ENCODE data around the gene MBP.

The MBP gene

DNA sequence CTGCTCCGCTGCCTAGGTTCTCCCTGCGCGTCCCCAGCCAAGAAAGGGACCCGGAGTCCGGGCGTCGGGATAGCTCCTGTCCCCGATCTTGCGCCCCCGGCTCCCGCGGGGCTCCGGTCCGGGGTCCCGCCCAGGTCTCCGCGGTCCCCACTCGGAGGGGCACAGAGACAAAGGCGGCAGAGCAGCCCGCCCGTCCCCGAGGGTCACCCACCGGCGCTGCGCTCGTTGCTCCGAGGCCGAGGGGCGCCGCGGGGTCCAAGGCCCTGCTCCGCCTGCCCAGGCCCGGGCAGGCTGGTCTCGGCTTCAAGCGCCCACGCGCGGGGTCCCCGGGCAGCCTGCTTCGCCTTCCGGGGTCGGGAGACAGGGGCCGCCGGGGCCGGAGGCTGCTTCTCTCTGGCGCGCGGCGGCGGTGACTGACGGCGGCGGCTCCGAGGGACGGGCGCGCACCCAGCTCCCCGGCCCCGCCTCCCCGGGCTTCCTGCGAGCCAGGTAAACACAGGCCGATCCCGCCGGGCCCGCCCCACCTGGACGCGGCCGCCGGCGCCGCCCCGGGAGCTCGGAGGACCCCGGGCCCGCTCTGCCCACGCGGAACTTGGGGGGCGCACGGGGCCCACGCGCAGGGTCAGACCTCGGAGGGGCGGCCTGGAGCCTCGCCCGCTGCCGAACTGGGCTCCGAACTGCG lies at the start of gene MBP:
Gene MBP (minus strand): TSS at position 415 of the 682 bp plus-strand sequence. CDS start 27,522 bp downstream, outside the sequence.
- peak within 1 kb of the TSS; percentile 68 for H3K4me3 ChIP-seq (ENCODE audit: severe bottlenecking)
- H3K4me1 ChIP-seq (ENCODE audit: insufficient read depth, poor library complexity, severe bottlenecking) = peaks cover 20% of the 10 kb centered on the region
- DNase-seq (ENCODE audit: low spot score) = peak; percentile 83
- H3K27ac ChIP-seq (ENCODE audit: poor library complexity, severe bottlenecking) = peak within 1 kb of the TSS; percentile 92
- H3K27me3 ChIP-seq (ENCODE audit: insufficient read depth, poor library complexity, severe bottlenecking) = no peaks in the 10 kb centered on the region
- H3K9me3 ChIP-seq (ENCODE audit: severe bottlenecking) = no peaks in the 10 kb centered on the region
- TF ChIP-seq, protein P1, sequence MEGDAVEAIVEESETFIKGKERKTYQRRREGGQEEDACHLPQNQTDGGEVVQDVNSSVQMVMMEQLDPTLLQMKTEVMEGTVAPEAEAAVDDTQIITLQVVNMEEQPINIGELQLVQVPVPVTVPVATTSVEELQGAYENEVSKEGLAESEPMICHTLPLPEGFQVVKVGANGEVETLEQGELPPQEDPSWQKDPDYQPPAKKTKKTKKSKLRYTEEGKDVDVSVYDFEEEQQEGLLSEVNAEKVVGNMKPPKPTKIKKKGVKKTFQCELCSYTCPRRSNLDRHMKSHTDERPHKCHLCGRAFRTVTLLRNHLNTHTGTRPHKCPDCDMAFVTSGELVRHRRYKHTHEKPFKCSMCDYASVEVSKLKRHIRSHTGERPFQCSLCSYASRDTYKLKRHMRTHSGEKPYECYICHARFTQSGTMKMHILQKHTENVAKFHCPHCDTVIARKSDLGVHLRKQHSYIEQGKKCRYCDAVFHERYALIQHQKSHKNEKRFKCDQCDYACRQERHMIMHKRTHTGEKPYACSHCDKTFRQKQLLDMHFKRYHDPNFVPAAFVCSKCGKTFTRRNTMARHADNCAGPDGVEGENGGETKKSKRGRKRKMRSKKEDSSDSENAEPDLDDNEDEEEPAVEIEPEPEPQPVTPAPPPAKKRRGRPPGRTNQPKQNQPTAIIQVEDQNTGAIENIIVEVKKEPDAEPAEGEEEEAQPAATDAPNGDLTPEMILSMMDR (IDR thresholded peaks at IDR 0.05; ENCODE audit: poor library complexity, severe bottlenecking) = no peak
- no peaks in the 10 kb centered on the region; the same call in 1 of the 2 replicates for H3K36me3 ChIP-seq (ENCODE audit: low read depth)
- peak; percentile 70 for ATAC-seq (ENCODE audit: low read depth)

DNA sequence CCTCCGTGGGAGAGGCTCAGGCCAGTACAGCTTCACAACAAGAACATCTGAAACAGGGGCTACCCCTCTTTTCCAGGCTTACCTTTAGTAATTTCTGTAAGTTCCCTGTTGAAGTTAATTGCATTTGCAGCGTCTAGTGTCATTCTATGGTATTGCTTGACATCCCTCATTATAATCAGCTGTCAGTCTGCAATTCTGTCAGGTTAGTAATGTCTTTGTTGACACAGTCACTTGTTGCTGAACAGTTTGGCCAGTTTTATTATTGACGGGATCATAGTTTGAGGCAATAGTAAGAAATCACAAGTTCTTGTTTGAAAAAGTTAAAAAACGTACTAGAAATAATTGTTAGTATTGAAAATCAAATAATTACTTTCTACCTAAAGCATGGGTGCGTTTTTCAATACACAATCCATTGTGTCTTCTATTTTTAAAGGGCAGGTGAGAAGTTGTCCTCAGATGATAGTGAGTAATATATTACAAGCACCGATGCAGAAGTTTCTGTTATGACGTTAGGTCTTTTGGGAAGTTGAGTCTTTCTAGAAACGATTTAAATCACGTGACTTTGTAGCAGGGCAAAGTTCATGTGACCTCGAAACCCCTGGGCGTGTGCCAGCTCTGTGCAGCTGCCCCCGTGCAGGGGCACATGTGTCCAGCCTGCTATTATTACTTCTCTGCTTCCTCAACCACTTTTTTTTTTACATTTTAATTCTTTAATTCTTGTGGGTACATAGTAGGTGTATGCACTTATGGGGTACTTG lies 49.5 kb upstream of the MBP start:
- DNase-seq (ENCODE audit: low spot score) = no peak
- no peak for ATAC-seq (ENCODE audit: low read depth)

DNA sequence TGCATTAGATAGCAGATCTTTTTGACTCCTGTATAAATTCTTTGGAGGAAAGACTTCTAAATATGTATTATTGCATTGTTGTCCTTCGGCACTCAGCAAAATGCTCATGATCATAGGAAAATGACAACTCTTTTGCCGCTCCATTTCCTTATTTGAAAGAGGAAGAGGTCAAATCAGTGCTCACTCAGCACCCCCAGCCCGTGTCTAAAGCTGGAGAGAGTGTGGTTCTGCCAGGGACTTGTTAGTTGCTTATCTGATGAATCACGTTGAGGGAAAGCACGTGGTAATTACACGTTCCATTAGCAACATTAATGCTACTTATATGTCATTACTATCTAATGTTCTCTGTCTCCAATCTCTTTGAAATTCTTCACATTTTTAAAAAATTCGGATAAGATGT lies 46.0 kb upstream of the MBP start:
- Histone ChIP-seq H3K4me1 (ENCODE audit: insufficient read depth, poor library complexity, severe bottlenecking) (no peaks in the 10 kb centered on the region), H3K36me3 (ENCODE audit: low read depth) (no peaks in the 10 kb centered on the region), H3K27me3 (ENCODE audit: insufficient read depth, poor library complexity, severe bottlenecking) (no peaks in the 10 kb centered on the region), H3K27ac (ENCODE audit: poor library complexity, severe bottlenecking) (no peak overlapping the region), H3K9me3 (ENCODE audit: severe bottlenecking) (no peaks in the 10 kb centered on the region), H3K4me3 (ENCODE audit: severe bottlenecking) (no peak overlapping the region)
- ATAC-seq (ENCODE audit: low read depth) (no peak), DNase-seq (ENCODE audit: low spot score) (no peak)
- TF ChIP-seq, protein P1 (IDR thresholded peaks at IDR 0.05; ENCODE audit: poor library complexity, severe bottlenecking) = no peak

More for the DNA sequence above, 49.5 kb upstream of the MBP start:
- TF ChIP-seq, protein P1 (IDR thresholded peaks at IDR 0.05; ENCODE audit: poor library complexity, severe bottlenecking) = no peak
- H3K36me3 ChIP-seq (ENCODE audit: low read depth) = no peaks in the 10 kb centered on the region
- no peaks in the 10 kb centered on the region for H3K9me3 ChIP-seq (ENCODE audit: severe bottlenecking)
- no peaks in the 10 kb centered on the region for H3K27me3 ChIP-seq (ENCODE audit: insufficient read depth, poor library complexity, severe bottlenecking)
- H3K4me1 ChIP-seq (ENCODE audit: insufficient read depth, poor library complexity, severe bottlenecking) = no peaks in the 10 kb centered on the region
- no peak overlapping the region for H3K27ac ChIP-seq (ENCODE audit: poor library complexity, severe bottlenecking)
- H3K4me3 ChIP-seq (ENCODE audit: severe bottlenecking) = no peak overlapping the region

DNA sequence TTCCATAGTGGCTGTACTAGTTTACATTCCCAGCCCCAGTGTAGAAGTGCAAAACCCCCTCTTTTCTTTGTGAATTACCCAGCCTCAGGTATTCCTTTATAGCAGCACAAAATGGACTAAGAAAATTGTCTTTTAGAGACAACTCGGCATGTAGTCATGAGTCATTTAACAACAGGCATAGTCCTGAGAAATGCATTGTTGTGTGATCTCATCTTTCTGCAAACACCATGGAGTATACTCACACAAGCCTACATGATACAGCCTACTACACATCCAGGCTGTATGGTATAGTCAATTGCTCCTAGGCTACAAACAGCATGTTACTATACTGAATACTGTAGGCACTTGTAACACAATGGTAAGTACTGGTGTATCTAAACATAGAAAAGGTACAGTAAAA lies 44.4 kb upstream of the MBP start:
- no peak overlapping the region for H3K27ac ChIP-seq (ENCODE audit: poor library complexity, severe bottlenecking)
- no peak for DNase-seq (ENCODE audit: low spot score)
- TF ChIP-seq, protein P1 (IDR thresholded peaks at IDR 0.05; ENCODE audit: poor library complexity, severe bottlenecking) = no peak
- no peaks in the 10 kb centered on the region for H3K9me3 ChIP-seq (ENCODE audit: severe bottlenecking)
- H3K27me3 ChIP-seq (ENCODE audit: insufficient read depth, poor library complexity, severe bottlenecking) = no peaks in the 10 kb centered on the region
- H3K4me3 ChIP-seq (ENCODE audit: severe bottlenecking) = no peak overlapping the region
- no peaks in the 10 kb centered on the region for H3K4me1 ChIP-seq (ENCODE audit: insufficient read depth, poor library complexity, severe bottlenecking)
- no peaks in the 10 kb centered on the region for H3K36me3 ChIP-seq (ENCODE audit: low read depth)
- peak; percentile 95 for ATAC-seq (ENCODE audit: low read depth)
